ENCODE data around the gene SAG. TPM values are rescaled to one million over a fixed set of nuclear protein-coding genes. Genes with fewer than 3 reads are reported as not detected.

SAG gene
- total RNA-seq, 4 donors from 2014 or later: 0.07 TPM; not detected in 3

DNA sequence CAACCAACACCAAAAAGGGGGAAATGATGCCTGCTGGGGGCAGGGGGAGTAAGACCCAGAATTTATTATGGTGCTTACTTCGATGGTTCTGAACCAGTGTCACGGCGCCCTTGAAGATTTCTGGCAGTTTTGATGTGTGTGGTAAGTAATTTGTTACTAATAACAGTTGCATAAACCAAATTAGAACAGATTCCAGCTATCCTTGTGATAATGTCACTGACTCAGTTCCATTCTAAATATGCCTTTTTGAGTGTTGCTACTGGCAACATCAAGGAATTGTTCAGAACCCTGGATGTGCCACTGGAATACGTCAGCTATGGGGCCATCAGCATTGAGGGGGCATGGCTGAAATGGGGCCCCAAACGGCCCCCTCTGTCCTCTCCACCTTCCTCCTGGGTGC, 11.6 kb downstream of the SAG start:
- Histone ChIP-seq H3K27ac (no peak overlapping the region), H3K4me1 (no peaks in the 10 kb centered on the region), H3K27me3 (no peaks in the 10 kb centered on the region), H3K9me3 (no peaks in the 10 kb centered on the region), H3K4me3 (no peak overlapping the region), H3K36me3 (no peaks in the 10 kb centered on the region)
- no peak for TF ChIP-seq CTCF (IDR thresholded peaks at IDR 0.05)
- intact Hi-C loops (cut with DNase I; ENCODE audit: low total_unique reads): no loop called here
- DNase-seq: no peak

DNA sequence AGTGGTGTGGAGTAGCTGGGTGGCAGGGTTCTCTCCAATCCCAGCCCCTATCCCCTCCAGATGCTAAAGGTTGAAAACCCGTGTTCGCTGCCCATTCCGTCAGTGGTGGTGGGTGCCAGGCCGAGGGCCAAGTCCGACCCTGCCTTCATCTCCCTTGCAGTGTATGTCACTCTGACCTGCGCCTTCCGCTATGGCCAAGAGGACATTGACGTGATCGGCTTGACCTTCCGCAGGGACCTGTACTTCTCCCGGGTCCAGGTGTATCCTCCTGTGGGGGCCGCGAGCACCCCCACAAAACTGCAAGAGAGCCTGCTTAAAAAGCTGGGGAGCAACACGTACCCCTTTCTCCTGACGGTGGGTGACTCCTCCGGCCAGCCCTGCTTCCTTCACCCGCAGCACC, 12.9 kb downstream of the SAG start:
- Histone ChIP-seq H3K27me3 (no peaks in the 10 kb centered on the region), H3K36me3 (no peaks in the 10 kb centered on the region), H3K9me3 (no peaks in the 10 kb centered on the region), H3K27ac (no peak overlapping the region), H3K4me3 (no peak overlapping the region), H3K4me1 (no peaks in the 10 kb centered on the region)
- no peak for DNase-seq
- intact Hi-C loops (cut with DNase I; ENCODE audit: low total_unique reads): no loop called here
- TF ChIP-seq POLR2A (IDR thresholded peaks at IDR 0.05) (no peak), CTCF (IDR thresholded peaks at IDR 0.05) (no peak)

- no peak overlapping the region for H3K27ac ChIP-seq
- no peaks in the 10 kb centered on the region for H3K4me1 ChIP-seq
- no peaks in the 10 kb centered on the region for H3K9me3 ChIP-seq
- H3K36me3 ChIP-seq: no peaks in the 10 kb centered on the region
- H3K27me3 ChIP-seq: no peaks in the 10 kb centered on the region
- H3K4me3 ChIP-seq: no peak overlapping the region
- TF ChIP-seq POLR2A (IDR thresholded peaks at IDR 0.05): no peak
- intact Hi-C loops (cut with DNase I; ENCODE audit: low total_unique reads): no loop called here
- no peak for DNase-seq
Observed at GRCh38 chr2:233321166-233321565, 13.6 kb downstream of the SAG start.

GRCh38 chr2:233323851-233324250, 16.2 kb downstream of the SAG start:
- Histone ChIP-seq H3K27ac (no peak overlapping the region), H3K27me3 (no peaks in the 10 kb centered on the region), H3K4me3 (no peak overlapping the region), H3K9me3 (no peaks in the 10 kb centered on the region), H3K36me3 (no peaks in the 10 kb centered on the region), H3K4me1 (no peaks in the 10 kb centered on the region)
- TF ChIP-seq POLR2A (IDR thresholded peaks at IDR 0.05) (no peak), CTCF (IDR thresholded peaks at IDR 0.05) (no peak)
- intact Hi-C loops (cut with DNase I; ENCODE audit: low total_unique reads): no loop called here
- DNase-seq: no peak

- Histone ChIP-seq H3K27ac (no peak overlapping the region), H3K9me3 (no peaks in the 10 kb centered on the region), H3K27me3 (no peaks in the 10 kb centered on the region), H3K4me3 (no peak overlapping the region), H3K4me1 (no peaks in the 10 kb centered on the region), H3K36me3 (no peaks in the 10 kb centered on the region)
- intact Hi-C loops (cut with DNase I; ENCODE audit: low total_unique reads): no loop called here
- TF ChIP-seq CTCF (IDR thresholded peaks at IDR 0.05): no peak
- TF ChIP-seq POLR2A (IDR thresholded peaks at IDR 0.05): no peak
- DNase-seq: no peak
Observed at GRCh38 chr2:233325256-233325655, 17.6 kb downstream of the SAG start.

- no peaks in the 10 kb centered on the region for H3K4me1 ChIP-seq
- no peaks in the 10 kb centered on the region for H3K36me3 ChIP-seq
- intact Hi-C loops (cut with DNase I; ENCODE audit: low total_unique reads): no loop called here
- no peak overlapping the region for H3K27ac ChIP-seq
- no peaks in the 10 kb centered on the region for H3K9me3 ChIP-seq
- no peaks in the 10 kb centered on the region for H3K27me3 ChIP-seq
- DNase-seq: no peak
- TF ChIP-seq POLR2A (IDR thresholded peaks at IDR 0.05) (no peak), CTCF (IDR thresholded peaks at IDR 0.05) (no peak)
- no peak overlapping the region for H3K4me3 ChIP-seq
Observed at GRCh38 chr2:233325814-233326213, 18.2 kb downstream of the SAG start.

Measured in uterus (tissue), 4 donors.